Tibial artery (tissue), 4 donors: ENCODE results near the gene HNRNPDL.

Experiments
- DNase-seq, 2 donors: peaks; one replicate each; pipeline ENCODE4 v3.0.0-alpha.2; 2019
- H3K27ac ChIP-seq, 2 donors: fragments of 200-600 bp; sonication (generic) in 1 of 2; 1 replicate in 1 of 2; 2 replicates in 1 of 2; pipeline ENCODE4 v1.5.1; 2018 to 2019; ENCODE audit warnings: mild to moderate bottlenecking in 1 of 2
- H3K27me3 ChIP-seq, 2 donors: fragments of 200-600 bp; sonication (generic) in 1 of 2; one replicate each; pipeline versions ENCODE4 v1.5.1 to v1.6.0; 2016 to 2019
- H3K36me3 ChIP-seq, 3 donors: fragments of 200-600 bp; sonication (generic) in 2 of 3; one replicate each; pipeline ENCODE4 v1.5.1; 2016 to 2019; ENCODE audit warnings: mild to moderate bottlenecking in 2 of 3
- H3K4me1 ChIP-seq, 4 donors: fragments of 200-600 bp; sonication (generic) in 2 of 4; 1 replicate in 3 of 4; 2 replicates in 1 of 4; pipeline ENCODE4 v1.5.1; 2016 to 2019
- H3K4me3 ChIP-seq, 2 donors: fragments of 200-600 bp; sonication (generic) in 1 of 2; 1 replicate in 1 of 2; 2 replicates in 1 of 2; pipeline ENCODE4 v1.5.1; 2018 to 2019; ENCODE audit warnings: mild to moderate bottlenecking in 2 of 2
- H3K9me3 ChIP-seq, 3 donors: fragments of 200-600 bp; sonication (generic) in 1 of 3; one replicate each; pipeline ENCODE4 v1.5.1; 2016 to 2019
- CTCF ChIP-seq, 2 experiments: fragments of 200-600 bp in 1 of 2; fragments of 450-650 bp in 1 of 2; IDR thresholded peaks; one replicate each; pipeline ENCODE4 v1.5.1; 2017 to 2019; ENCODE audit warnings: antibody characterized with exemption in 2 of 2, mild to moderate bottlenecking in 1 of 2, moderate library complexity in 1 of 2
- intact Hi-C: fragments of 100-400 bp; cut with DNase I; formaldehyde crosslinking; loops from one replicate; pipeline ENCODE4 v1.15.0; 2023; ENCODE audit warnings: low total_unique reads

HNRNPDL gene

GRCh38 chr4:82373816-82374625 is 56.2 kb downstream of the HNRNPDL start, which contains the start of gene HNRNPD:
TSS of gene HNRNPD (minus strand) at chr4:82373991. CDS start at chr4:82373678, 313 bp downstream.
- no peaks in the 10 kb centered on the region for H3K9me3 ChIP-seq
- no peaks in the 10 kb centered on the region for H3K36me3 ChIP-seq
- peak within 1 kb of the TSS; percentile 85 to 98 for H3K4me3 ChIP-seq
- no peaks in the 10 kb centered on the region for H3K27me3 ChIP-seq
- intact Hi-C loops, result loop anchor here (1.0 kb wide), 1 partner anchor 55 kb away; no protein-coding TSS in a partner anchor
- peak in 1 of 2 experiments; percentile 7 for TF ChIP-seq CTCF (IDR thresholded peaks at IDR 0.05)
- peak within 1 kb of the TSS; percentile 99 for H3K27ac ChIP-seq
- peaks cover 5 to 52% (median 26%) of the 10 kb centered on the region in 4 donors for H3K4me1 ChIP-seq
- DNase-seq, result peak; percentile 99

GRCh38 chr4:82373486-82373815 is 56.8 kb downstream of the HNRNPDL start:
- intact Hi-C loops, result no loop called here

More at GRCh38 chr4:82373486-82373815, 56.8 kb downstream of the HNRNPDL start:
- H3K9me3 ChIP-seq, result no peaks in the 10 kb centered on the region
- peak overlapping the region; percentile 85 to 98 for H3K4me3 ChIP-seq
- DNase-seq, result peak in 1 of 2 donors; percentile 67
- no peaks in the 10 kb centered on the region for H3K36me3 ChIP-seq
- H3K27me3 ChIP-seq, result no peaks in the 10 kb centered on the region
- H3K4me1 ChIP-seq, result peaks cover 5 to 58% (median 31%) of the 10 kb centered on the region in 4 donors
- H3K27ac ChIP-seq, result peak overlapping the region; percentile 99
- no peak for TF ChIP-seq CTCF (IDR thresholded peaks at IDR 0.05)
